T-helper 17 cell (primary cell): ENCODE measurements around the gene SUOX. TPM values are rescaled to one million over a fixed set of nuclear protein-coding genes. Genes with fewer than 3 reads are reported as not detected.
"Not testable (repeated sequence)": the region's sequence is repeated elsewhere in the genome, so short reads cannot be mapped to it uniquely, and the experiment has no call there.

ENCODE experiments used
- ATAC-seq: fragments of 150-1000 bp; cut with Tn5 transposase; 2 replicates; pipeline ENCODE4 v1.10.0; 2021; ENCODE audit warnings: mild to moderate bottlenecking, moderate library complexity
- DNase-seq, 3 donors: peaks; one replicate each; pipeline versions ENCODE4 v3.0.0 to v3.0.0-alpha.2; 2020 to 2021
- H3K9me3 ChIP-seq: one replicate; pipeline ENCODE4 v1.7.0; 2013; ENCODE audit warnings: low read length, mild to moderate bottlenecking; ENCODE audit not compliant: control insufficient read depth, poor library complexity, severe bottlenecking
- H3K27ac Mint-ChIP-seq: one replicate; pipeline ENCODE4 v1.8.0; 2022; ENCODE audit warnings: mild to moderate bottlenecking, moderate library complexity, mixed read lengths
- H3K27me3 Mint-ChIP-seq: one replicate; pipeline ENCODE4 v1.8.0; 2022; ENCODE audit warnings: mixed read lengths
- H3K36me3 Mint-ChIP-seq: one replicate; pipeline ENCODE4 v1.8.0; 2022; ENCODE audit warnings: low read depth, mixed read lengths
- H3K4me1 Mint-ChIP-seq: one replicate; pipeline ENCODE4 v1.8.0; 2022; ENCODE audit warnings: mild to moderate bottlenecking, mixed read lengths
- H3K4me3 Mint-ChIP-seq: one replicate; pipeline ENCODE4 v1.8.0; 2022; ENCODE audit warnings: mild to moderate bottlenecking, moderate library complexity, mixed read lengths
- total RNA-seq, 4 donors: library from RNA in 2 of 4; stranded (reverse) in 2 of 4; gene quantifications; one replicate each; pipeline ENCODE4 v1.2.3 and lab custom pipeline; 2022 to 2026

The SUOX gene
- total RNA-seq, 2 donors from 2014 or later: 1.5 to 2.2 TPM

- peak overlapping the region; percentile 21 for H3K27ac Mint-ChIP-seq
- no peak for ATAC-seq
- no peaks in the 10 kb centered on the region for H3K9me3 ChIP-seq
- H3K4me3 Mint-ChIP-seq: no peak overlapping the region
- DNase-seq: no peak
- H3K27me3 Mint-ChIP-seq: peaks cover 4% of the 10 kb centered on the region
- H3K36me3 Mint-ChIP-seq: no peaks in the 10 kb centered on the region
- H3K4me1 Mint-ChIP-seq: peaks cover 11% of the 10 kb centered on the region
Measured at GRCh38 chr12:55995366-55995765, 1.7 kb upstream of the SUOX start.

- H3K4me3 Mint-ChIP-seq: no peak overlapping the region
- ATAC-seq: peak; percentile 86
- peak overlapping the region; percentile 21 for H3K27ac Mint-ChIP-seq
- H3K36me3 Mint-ChIP-seq: no peaks in the 10 kb centered on the region
- peaks cover 4% of the 10 kb centered on the region for H3K27me3 Mint-ChIP-seq
- DNase-seq: peak; percentile 34 to 51 (median 36)
- peaks cover 11% of the 10 kb centered on the region for H3K4me1 Mint-ChIP-seq
- H3K9me3 ChIP-seq: no peaks in the 10 kb centered on the region
Measured at GRCh38 chr12:55996201-55996714, 818 bp upstream of the SUOX start.

- ATAC-seq (no peak), DNase-seq (no peak)
- peaks cover 11% of the 10 kb centered on the region for H3K4me1 Mint-ChIP-seq
- H3K36me3 Mint-ChIP-seq: no peaks in the 10 kb centered on the region
- H3K9me3 ChIP-seq: no peaks in the 10 kb centered on the region
- no peak overlapping the region for H3K27ac Mint-ChIP-seq
- no peak overlapping the region for H3K4me3 Mint-ChIP-seq
- H3K27me3 Mint-ChIP-seq: peaks cover 4% of the 10 kb centered on the region
Measured at GRCh38 chr12:55997535-55997859, 421 bp downstream of the SUOX start.

- H3K27ac Mint-ChIP-seq, H3K4me3 Mint-ChIP-seq: not testable (repeated sequence)
Measured at GRCh38 chr12:55999522-55999921, 2.4 kb downstream of the SUOX start.

GRCh38 chr12:55999999-56000540 lies 3.0 kb downstream of the SUOX start:
- not testable (repeated sequence) for H3K4me3 Mint-ChIP-seq, H3K36me3 Mint-ChIP-seq, DNase-seq, H3K27me3 Mint-ChIP-seq, ATAC-seq, H3K9me3 ChIP-seq, H3K27ac Mint-ChIP-seq
- peaks cover 11% of the 10 kb centered on the region for H3K4me1 Mint-ChIP-seq

More at GRCh38 chr12:55999522-55999921, 2.4 kb downstream of the SUOX start:
- not testable (repeated sequence) for H3K4me1 Mint-ChIP-seq, H3K27me3 Mint-ChIP-seq, H3K36me3 Mint-ChIP-seq, DNase-seq, H3K9me3 ChIP-seq, ATAC-seq

GRCh38 chr12:56001487-56002100 lies 4.5 kb downstream of the SUOX start:
- DNase-seq (no peak), ATAC-seq (no peak)
- peaks cover 4% of the 10 kb centered on the region for H3K27me3 Mint-ChIP-seq
- H3K4me3 Mint-ChIP-seq: no peak overlapping the region
- H3K27ac Mint-ChIP-seq: peak overlapping the region; percentile 45
- H3K4me1 Mint-ChIP-seq: peaks cover 12% of the 10 kb centered on the region
- H3K36me3 Mint-ChIP-seq: no peaks in the 10 kb centered on the region
- no peaks in the 10 kb centered on the region for H3K9me3 ChIP-seq

GRCh38 chr12:56003376-56003775 lies 6.3 kb downstream of the SUOX start:
- not testable (repeated sequence) for ATAC-seq, H3K4me3 Mint-ChIP-seq, H3K36me3 Mint-ChIP-seq, H3K27me3 Mint-ChIP-seq, H3K27ac Mint-ChIP-seq, DNase-seq, H3K9me3 ChIP-seq
- H3K4me1 Mint-ChIP-seq: peaks cover 19% of the 10 kb centered on the region

GRCh38 chr12:56004211-56004610 lies 7.1 kb downstream of the SUOX start:
- DNase-seq (no peak), ATAC-seq (no peak)
- Mint-ChIP-seq H3K4me3 (no peak overlapping the region), H3K27me3 (no peaks in the 10 kb centered on the region), H3K27ac (no peak overlapping the region), H3K4me1 (peaks cover 23% of the 10 kb centered on the region), H3K36me3 (no peaks in the 10 kb centered on the region)
- H3K9me3 ChIP-seq: no peaks in the 10 kb centered on the region

GRCh38 chr12:56007564-56008559 lies 10.8 kb downstream of the SUOX start:
- Mint-ChIP-seq H3K4me3 (peak overlapping the region; percentile 94), H3K36me3 (no peaks in the 10 kb centered on the region), H3K4me1 (peaks cover 26% of the 10 kb centered on the region), H3K27ac (peak overlapping the region; percentile 78), H3K27me3 (no peaks in the 10 kb centered on the region)
- peak; percentile 57 to 76 (median 69) for DNase-seq
- H3K9me3 ChIP-seq: no peaks in the 10 kb centered on the region
- ATAC-seq: peak; percentile 89

GRCh38 chr12:56010111-56010570 lies 13.1 kb downstream of the SUOX start:
- no peaks in the 10 kb centered on the region for H3K9me3 ChIP-seq
- no peak overlapping the region for H3K27ac Mint-ChIP-seq
- H3K4me3 Mint-ChIP-seq: no peak overlapping the region
- ATAC-seq: no peak
- no peaks in the 10 kb centered on the region for H3K27me3 Mint-ChIP-seq
- H3K4me1 Mint-ChIP-seq: peaks cover 23% of the 10 kb centered on the region
- no peak for DNase-seq
- no peaks in the 10 kb centered on the region for H3K36me3 Mint-ChIP-seq

GRCh38 chr12:56011509-56012090 lies 14.5 kb downstream of the SUOX start:
- Mint-ChIP-seq H3K27ac (no peak overlapping the region), H3K4me3 (no peak overlapping the region), H3K36me3 (no peaks in the 10 kb centered on the region), H3K27me3 (no peaks in the 10 kb centered on the region), H3K4me1 (peaks cover 20% of the 10 kb centered on the region)
- ATAC-seq: no peak
- H3K9me3 ChIP-seq: no peaks in the 10 kb centered on the region
- no peak for DNase-seq

- Mint-ChIP-seq H3K27ac (no peak overlapping the region), H3K27me3 (no peaks in the 10 kb centered on the region), H3K36me3 (no peaks in the 10 kb centered on the region), H3K4me1 (peaks cover 9% of the 10 kb centered on the region), H3K4me3 (no peak overlapping the region)
- DNase-seq (no peak), ATAC-seq (no peak)
- no peaks in the 10 kb centered on the region for H3K9me3 ChIP-seq
Measured at GRCh38 chr12:56013482-56013881, 16.4 kb downstream of the SUOX start.

- ATAC-seq (no peak), DNase-seq (no peak)
- no peaks in the 10 kb centered on the region for H3K36me3 Mint-ChIP-seq
- H3K4me1 Mint-ChIP-seq: peaks cover 5% of the 10 kb centered on the region
- no peaks in the 10 kb centered on the region for H3K9me3 ChIP-seq
- H3K27ac Mint-ChIP-seq: peak overlapping the region; percentile 19
- no peak overlapping the region for H3K4me3 Mint-ChIP-seq
- H3K27me3 Mint-ChIP-seq: no peaks in the 10 kb centered on the region
Measured at GRCh38 chr12:56014205-56014604, 17.1 kb downstream of the SUOX start.
